B cell (primary cell): ENCODE measurements around the gene GMPPB.

Experiments
- CTCF ChIP-seq: fragments of 200-600 bp; IDR thresholded peaks from one replicate; pipeline ENCODE4 v1.8.0; 2022; ENCODE audit warnings: antibody characterized with exemption, mild to moderate bottlenecking
- EZH2 ChIP-seq: IDR thresholded peaks from 2 replicates; pipeline ENCODE4 v1.6.1; 2012; ENCODE audit warnings: borderline replicate concordance, low read depth, mild to moderate bottlenecking, moderate library complexity, low read length; ENCODE audit not compliant: insufficient read depth, poor library complexity, severe bottlenecking

- TF ChIP-seq EZH2 (no peak), CTCF (no peak)
These were observed 46.2 kb upstream of the GMPPB start for GRCh38 chr3:49769926-49770325.
